HEK293 (cell line): ENCODE measurements around the gene MRPL33.

Source experiments
- CTCF ChIA-PET: fragments of 350-600 bp; formaldehyde crosslinking; extraction: SDS; loops from one replicate; lab custom pipeline; 2021; ENCODE audit warnings: antibody characterized with exemption; lab: Yijun Ruan, JAX
- POLR2A ChIA-PET: fragments of 300-600 bp; formaldehyde crosslinking; extraction: SDS; loops from one replicate; lab custom pipeline; 2020; ENCODE audit warnings: antibody characterized with exemption, inconsistent platforms; lab: Yijun Ruan, JAX
- H3K27ac ChIP-seq: fragments of 200-500 bp; sonication (Bioruptor generic); 2 replicates; pipeline ENCODE4 v1.5.1; 2014; ENCODE audit warnings: low read depth, low read length, control low read depth, inconsistent platforms; ENCODE audit errors: extremely low read depth
- H3K36me3 ChIP-seq, 2 experiments: fragments of 200-500 bp in 1 of 2; sonication (Bioruptor generic) in 1 of 2; 1 replicate in 1 of 2; 2 replicates in 1 of 2; pipeline ENCODE4 v1.5.1; 2014 to 2017; ENCODE audit warnings: inconsistent platforms in 2 of 2, low read length in 2 of 2; ENCODE audit not compliant: control insufficient read depth in 2 of 2, insufficient read depth in 1 of 2
- H3K4me1 ChIP-seq: fragments of 200-500 bp; sonication (Bioruptor generic); 2 replicates; pipeline ENCODE4 v1.5.1; 2014; ENCODE audit warnings: mild to moderate bottlenecking, low read length, inconsistent platforms; ENCODE audit not compliant: control insufficient read depth, insufficient read depth
- H3K4me3 ChIP-seq: 2 replicates; pipeline ENCODE4 v1.5.1; 2011; ENCODE audit warnings: low read depth, mild to moderate bottlenecking, control low read depth, low read length, moderate library complexity
- H3K9me3 ChIP-seq: fragments of 200-500 bp; sonication (Bioruptor generic); 2 replicates; pipeline ENCODE4 v1.5.1; 2014; ENCODE audit warnings: low read depth, low read length, inconsistent platforms; ENCODE audit not compliant: control insufficient read depth, insufficient read depth
- EGR2 ChIP-seq: fragments of 450-650 bp; formaldehyde crosslinking; IDR thresholded peaks from 2 replicates; pipeline ENCODE4 v1.5.1; 2016; ENCODE audit warnings: low read depth, missing biosample characterization, missing genetic modification characterization
- FEZF1 ChIP-seq: fragments of 450-650 bp; formaldehyde crosslinking; IDR thresholded peaks from 2 replicates; pipeline ENCODE4 v1.5.1; 2016; ENCODE audit warnings: missing biosample characterization, missing genetic modification characterization
- GLI2 ChIP-seq: fragments of 450-650 bp; formaldehyde crosslinking; IDR thresholded peaks from 2 replicates; pipeline ENCODE4; 2017; ENCODE audit warnings: missing biosample characterization, missing genetic modification characterization, low read depth, borderline replicate concordance
- HOXA7 ChIP-seq: sonication (generic); formaldehyde crosslinking; IDR thresholded peaks from 2 replicates; pipeline ENCODE4 v1.8.1; 2022; ENCODE audit warnings: missing genetic modification reagents, borderline replicate concordance
- PRDM1 ChIP-seq: fragments of 450-650 bp; formaldehyde crosslinking; IDR thresholded peaks from 2 replicates; pipeline ENCODE4; 2016; ENCODE audit warnings: missing biosample characterization, missing genetic modification characterization
- TRIM28 ChIP-seq: IDR thresholded peaks from 2 replicates; pipeline ENCODE4 v1.6.1; 2011; ENCODE audit warnings: low read length, control low read depth, borderline replicate concordance
- ZNF112 ChIP-seq: fragments of 450-650 bp; formaldehyde crosslinking; IDR thresholded peaks from 2 replicates; pipeline ENCODE4 v1.5.0; 2017; ENCODE audit warnings: missing biosample characterization, missing genetic modification characterization
- ZNF155 ChIP-seq: fragments of 450-650 bp; formaldehyde crosslinking; IDR thresholded peaks from 2 replicates; pipeline ENCODE4 v1.5.1; 2016; ENCODE audit warnings: missing biosample characterization, missing genetic modification characterization
- ZNF174 ChIP-seq: fragments of 450-650 bp; formaldehyde crosslinking; IDR thresholded peaks from 2 replicates; pipeline ENCODE4 v1.5.0; 2017; ENCODE audit warnings: missing biosample characterization, mild to moderate bottlenecking, missing genetic modification characterization
- ZNF223 ChIP-seq: fragments of 450-650 bp; formaldehyde crosslinking; IDR thresholded peaks from 2 replicates; pipeline ENCODE4 v1.5.1; 2016; ENCODE audit warnings: missing biosample characterization, missing genetic modification characterization
- ZNF266 ChIP-seq: fragments of 450-650 bp; formaldehyde crosslinking; IDR thresholded peaks from 2 replicates; pipeline ENCODE4 v1.5.1; 2016; ENCODE audit warnings: missing biosample characterization, missing genetic modification characterization, low read depth
- ZNF292 ChIP-seq: fragments of 450-650 bp; formaldehyde crosslinking; IDR thresholded peaks from 2 replicates; pipeline ENCODE4 v1.5.1; 2016; ENCODE audit warnings: low read depth, missing biosample characterization, missing genetic modification characterization, borderline replicate concordance
- ZNF623 ChIP-seq: fragments of 450-650 bp; formaldehyde crosslinking; IDR thresholded peaks from 2 replicates; pipeline ENCODE4 v1.5.1; 2016; ENCODE audit warnings: missing biosample characterization, missing genetic modification characterization
- ZNF658 ChIP-seq: fragments of 450-650 bp; formaldehyde crosslinking; IDR thresholded peaks from 2 replicates; pipeline ENCODE4; 2016; ENCODE audit warnings: missing biosample characterization, missing genetic modification characterization
- ZNF76 ChIP-seq: fragments of 450-650 bp; formaldehyde crosslinking; IDR thresholded peaks from 2 replicates; pipeline ENCODE4; 2016; ENCODE audit warnings: low read depth, missing biosample characterization, missing genetic modification characterization, borderline replicate concordance
- ZNF776 ChIP-seq: fragments of 450-650 bp; formaldehyde crosslinking; IDR thresholded peaks from 2 replicates; pipeline ENCODE4 v1.5.0; 2017; ENCODE audit warnings: missing biosample characterization, missing genetic modification characterization, borderline replicate concordance
- ZNF785 ChIP-seq: fragments of 450-650 bp; formaldehyde crosslinking; IDR thresholded peaks from 2 replicates; pipeline ENCODE4 v1.5.1; 2016; ENCODE audit warnings: missing biosample characterization, missing genetic modification characterization
- TF ChIP-seq, protein P1 (sequence below): fragments of 450-650 bp; formaldehyde crosslinking; IDR thresholded peaks from 2 replicates; pipeline ENCODE4 v1.5.1; 2016; ENCODE audit warnings: missing biosample characterization, missing genetic modification characterization
- TF ChIP-seq, protein P2 (sequence below): fragments of 450-650 bp; formaldehyde crosslinking; IDR thresholded peaks from 2 replicates; pipeline ENCODE4 v1.5.1; 2017; ENCODE audit warnings: missing biosample characterization, missing genetic modification characterization
- TF ChIP-seq, protein P3 (sequence below): fragments of 450-650 bp; formaldehyde crosslinking; IDR thresholded peaks from 2 replicates; pipeline ENCODE4 v1.5.1; 2016; ENCODE audit warnings: missing biosample characterization, missing genetic modification characterization
- TF ChIP-seq, protein P4 (sequence below): fragments of 450-650 bp; formaldehyde crosslinking; IDR thresholded peaks from 2 replicates; pipeline ENCODE4 v1.5.1; 2016; ENCODE audit warnings: missing biosample characterization, missing genetic modification characterization
- TF ChIP-seq, protein P5 (sequence below): fragments of 450-650 bp; formaldehyde crosslinking; IDR thresholded peaks from 2 replicates; pipeline ENCODE4 v1.5.1; 2016; ENCODE audit warnings: missing biosample characterization, missing genetic modification characterization

Gene MRPL33

DNA sequence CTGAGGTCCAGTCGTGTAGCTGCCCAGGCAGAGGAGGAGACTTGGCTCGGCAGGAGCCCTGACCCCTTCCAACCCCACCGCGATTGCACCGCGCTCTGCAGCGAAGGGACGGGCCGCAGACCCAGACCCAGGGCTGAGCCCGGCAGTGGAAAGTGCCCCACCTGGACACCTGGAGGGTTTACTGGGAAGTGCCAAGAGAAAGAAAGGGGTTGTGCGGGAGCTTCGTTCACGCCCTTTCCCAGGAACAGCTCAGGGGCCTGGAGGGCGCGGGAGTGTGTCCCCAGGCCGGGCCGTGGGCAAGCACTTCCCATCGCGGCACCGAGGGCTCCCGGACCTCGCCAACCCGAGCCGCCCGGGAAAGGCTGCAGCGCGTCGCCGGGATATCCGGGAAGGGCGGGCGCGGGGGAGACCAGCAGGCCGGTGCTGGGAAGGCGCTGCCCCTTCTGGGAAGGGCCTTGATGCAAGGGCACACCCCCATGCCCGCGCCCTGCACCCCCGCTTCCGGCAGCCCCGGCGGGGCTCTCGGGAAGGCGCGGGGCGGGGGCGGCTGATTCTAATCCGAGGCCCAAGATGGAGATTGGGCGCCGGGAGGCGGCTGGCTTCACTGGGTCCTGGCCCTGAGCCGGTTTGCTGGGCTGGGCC, 36.1 kb upstream of the MRPL33 start (continued):
- TF ChIP-seq, protein P1, sequence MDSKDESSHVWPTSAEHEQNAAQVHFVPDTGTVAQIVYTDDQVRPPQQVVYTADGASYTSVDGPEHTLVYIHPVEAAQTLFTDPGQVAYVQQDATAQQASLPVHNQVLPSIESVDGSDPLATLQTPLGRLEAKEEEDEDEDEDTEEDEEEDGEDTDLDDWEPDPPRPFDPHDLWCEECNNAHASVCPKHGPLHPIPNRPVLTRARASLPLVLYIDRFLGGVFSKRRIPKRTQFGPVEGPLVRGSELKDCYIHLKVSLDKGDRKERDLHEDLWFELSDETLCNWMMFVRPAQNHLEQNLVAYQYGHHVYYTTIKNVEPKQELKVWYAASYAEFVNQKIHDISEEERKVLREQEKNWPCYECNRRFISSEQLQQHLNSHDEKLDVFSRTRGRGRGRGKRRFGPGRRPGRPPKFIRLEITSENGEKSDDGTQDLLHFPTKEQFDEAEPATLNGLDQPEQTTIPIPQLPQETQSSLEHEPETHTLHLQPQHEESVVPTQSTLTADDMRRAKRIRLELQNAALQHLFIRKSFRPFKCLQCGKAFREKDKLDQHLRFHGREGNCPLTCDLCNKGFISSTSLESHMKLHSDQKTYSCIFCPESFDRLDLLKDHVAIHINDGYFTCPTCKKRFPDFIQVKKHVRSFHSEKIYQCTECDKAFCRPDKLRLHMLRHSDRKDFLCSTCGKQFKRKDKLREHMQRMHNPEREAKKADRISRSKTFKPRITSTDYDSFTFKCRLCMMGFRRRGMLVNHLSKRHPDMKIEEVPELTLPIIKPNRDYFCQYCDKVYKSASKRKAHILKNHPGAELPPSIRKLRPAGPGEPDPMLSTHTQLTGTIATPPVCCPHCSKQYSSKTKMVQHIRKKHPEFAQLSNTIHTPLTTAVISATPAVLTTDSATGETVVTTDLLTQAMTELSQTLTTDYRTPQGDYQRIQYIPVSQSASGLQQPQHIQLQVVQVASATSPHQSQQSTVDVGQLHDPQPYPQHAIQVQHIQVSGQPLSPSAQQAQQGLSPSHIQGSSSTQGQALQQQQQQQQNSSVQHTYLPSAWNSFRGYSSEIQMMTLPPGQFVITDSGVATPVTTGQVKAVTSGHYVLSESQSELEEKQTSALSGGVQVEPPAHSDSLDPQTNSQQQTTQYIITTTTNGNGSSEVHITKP (tag by site-specific recombination): no peak
- TF ChIP-seq ZNF785 (tag by site-specific recombination) (no peak), ZNF623 (tag by site-specific recombination) (no peak), EGR2 (tag by site-specific recombination) (no peak)

DNA sequence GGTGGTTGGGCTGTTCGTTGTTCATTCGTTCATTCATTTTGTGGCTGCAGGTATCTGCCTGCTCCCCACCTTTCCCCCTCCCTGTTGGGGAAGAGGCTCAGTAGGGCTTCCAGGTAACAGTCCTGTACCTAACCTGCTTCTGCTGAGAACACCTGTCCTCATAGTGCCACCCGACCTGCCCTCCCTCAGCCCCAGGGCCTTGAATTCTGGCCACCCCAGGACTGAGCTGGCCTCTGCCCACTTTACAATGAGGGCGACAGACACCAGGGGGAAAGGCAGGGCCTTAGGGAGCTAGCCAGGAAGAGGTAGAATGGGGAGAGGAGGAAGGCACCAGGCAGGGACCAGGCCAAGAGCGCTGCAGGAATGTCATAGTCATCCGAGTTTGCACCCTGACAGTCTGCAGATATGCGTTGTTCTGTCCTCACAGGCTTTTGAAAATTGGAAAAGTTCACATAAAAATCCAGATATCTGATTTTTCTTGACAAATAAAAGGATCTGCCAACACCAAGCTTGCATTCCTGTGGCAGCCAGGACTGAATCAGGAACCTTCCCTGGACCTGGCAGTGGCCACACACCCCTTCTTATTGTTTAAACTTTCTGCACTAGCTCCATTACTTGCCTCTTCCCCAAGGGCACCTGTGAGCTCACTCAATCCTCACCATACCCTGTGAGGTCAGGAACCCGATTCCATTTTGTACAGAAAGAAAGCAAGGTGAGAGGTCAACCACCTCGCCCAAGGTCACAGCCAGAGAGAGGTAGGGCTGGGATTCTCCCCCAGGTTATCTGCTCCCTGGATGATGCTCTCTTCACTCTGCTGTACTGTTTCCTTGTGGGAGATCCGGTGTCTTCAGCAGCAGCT, 35.3 kb upstream of the MRPL33 start:
- H3K4me3 ChIP-seq: no peak overlapping the region
- ChIA-PET CTCF (interaction anchor here (0.6 to 1.2 kb wide), 5 partner anchors 13 to 424 kb away, joined by 3 to 7 read pairs (median 4); no protein-coding TSS in a partner anchor), POLR2A (no interaction called here)
- no peaks in the 10 kb centered on the region for H3K4me1 ChIP-seq
- no peak overlapping the region for H3K27ac ChIP-seq
- no peaks in the 10 kb centered on the region for H3K9me3 ChIP-seq
- TF ChIP-seq ZNF76 (tag by site-specific recombination): no peak
- TF ChIP-seq PRDM1 (tag by site-specific recombination): no peak
- no peak for TF ChIP-seq HOXA7 (CRISPR knock-in tag)
- no peak for TF ChIP-seq ZNF174 (tag by site-specific recombination)
- no peak for TF ChIP-seq ZNF658 (tag by site-specific recombination)
- TF ChIP-seq ZNF292 (tag by site-specific recombination): no peak
- TF ChIP-seq, protein P2, sequence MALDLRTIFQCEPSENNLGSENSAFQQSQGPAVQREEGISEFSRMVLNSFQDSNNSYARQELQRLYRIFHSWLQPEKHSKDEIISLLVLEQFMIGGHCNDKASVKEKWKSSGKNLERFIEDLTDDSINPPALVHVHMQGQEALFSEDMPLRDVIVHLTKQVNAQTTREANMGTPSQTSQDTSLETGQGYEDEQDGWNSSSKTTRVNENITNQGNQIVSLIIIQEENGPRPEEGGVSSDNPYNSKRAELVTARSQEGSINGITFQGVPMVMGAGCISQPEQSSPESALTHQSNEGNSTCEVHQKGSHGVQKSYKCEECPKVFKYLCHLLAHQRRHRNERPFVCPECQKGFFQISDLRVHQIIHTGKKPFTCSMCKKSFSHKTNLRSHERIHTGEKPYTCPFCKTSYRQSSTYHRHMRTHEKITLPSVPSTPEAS: no peak
- TF ChIP-seq, protein P3, sequence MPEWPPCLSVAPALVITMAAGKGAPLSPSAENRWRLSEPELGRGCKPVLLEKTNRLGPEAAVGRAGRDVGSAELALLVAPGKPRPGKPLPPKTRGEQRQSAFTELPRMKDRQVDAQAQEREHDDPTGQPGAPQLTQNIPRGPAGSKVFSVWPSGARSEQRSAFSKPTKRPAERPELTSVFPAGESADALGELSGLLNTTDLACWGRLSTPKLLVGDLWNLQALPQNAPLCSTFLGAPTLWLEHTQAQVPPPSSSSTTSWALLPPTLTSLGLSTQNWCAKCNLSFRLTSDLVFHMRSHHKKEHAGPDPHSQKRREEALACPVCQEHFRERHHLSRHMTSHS (tag by site-specific recombination): no peak
- TF ChIP-seq ZNF266 (tag by site-specific recombination): no peak
- no peaks in the 10 kb centered on the region for H3K36me3 ChIP-seq

DNA sequence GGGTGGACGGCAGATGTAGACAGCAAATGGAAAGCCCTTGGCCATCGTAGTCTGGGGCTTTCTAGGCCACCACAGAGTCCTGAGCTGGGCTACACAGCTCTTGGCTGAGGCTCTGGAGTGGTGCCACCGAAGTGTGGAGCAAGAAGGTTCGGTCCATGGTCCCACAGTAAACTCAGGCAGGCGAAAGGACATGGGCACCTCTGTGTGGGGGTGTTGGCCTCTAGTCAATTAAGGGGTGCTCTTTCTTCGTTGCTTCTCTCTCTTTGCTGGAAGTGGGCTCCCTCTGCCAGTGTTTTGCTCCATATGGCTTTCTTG, 34.7 kb upstream of the MRPL33 start:
- ChIA-PET CTCF (interaction anchor here (0.6 to 1.2 kb wide), 4 partner anchors 13 to 93 kb away, joined by 3 to 5 read pairs (median 4); no protein-coding TSS in a partner anchor), POLR2A (no interaction called here)
- H3K9me3 ChIP-seq: no peaks in the 10 kb centered on the region
- no peaks in the 10 kb centered on the region for H3K4me1 ChIP-seq
- H3K27ac ChIP-seq: no peak overlapping the region
- H3K4me3 ChIP-seq: no peak overlapping the region
- H3K36me3 ChIP-seq: no peaks in the 10 kb centered on the region
- TF ChIP-seq, protein P4, sequence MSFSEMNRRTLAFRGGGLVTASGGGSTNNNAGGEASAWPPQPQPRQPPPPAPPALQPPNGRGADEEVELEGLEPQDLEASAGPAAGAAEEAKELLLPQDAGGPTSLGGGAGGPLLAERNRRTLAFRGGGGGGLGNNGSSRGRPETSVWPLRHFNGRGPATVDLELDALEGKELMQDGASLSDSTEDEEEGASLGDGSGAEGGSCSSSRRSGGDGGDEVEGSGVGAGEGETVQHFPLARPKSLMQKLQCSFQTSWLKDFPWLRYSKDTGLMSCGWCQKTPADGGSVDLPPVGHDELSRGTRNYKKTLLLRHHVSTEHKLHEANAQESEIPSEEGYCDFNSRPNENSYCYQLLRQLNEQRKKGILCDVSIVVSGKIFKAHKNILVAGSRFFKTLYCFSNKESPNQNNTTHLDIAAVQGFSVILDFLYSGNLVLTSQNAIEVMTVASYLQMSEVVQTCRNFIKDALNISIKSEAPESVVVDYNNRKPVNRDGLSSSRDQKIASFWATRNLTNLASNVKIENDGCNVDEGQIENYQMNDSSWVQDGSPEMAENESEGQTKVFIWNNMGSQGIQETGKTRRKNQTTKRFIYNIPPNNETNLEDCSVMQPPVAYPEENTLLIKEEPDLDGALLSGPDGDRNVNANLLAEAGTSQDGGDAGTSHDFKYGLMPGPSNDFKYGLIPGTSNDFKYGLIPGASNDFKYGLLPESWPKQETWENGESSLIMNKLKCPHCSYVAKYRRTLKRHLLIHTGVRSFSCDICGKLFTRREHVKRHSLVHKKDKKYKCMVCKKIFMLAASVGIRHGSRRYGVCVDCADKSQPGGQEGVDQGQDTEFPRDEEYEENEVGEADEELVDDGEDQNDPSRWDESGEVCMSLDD (tag by site-specific recombination): no peak
- TF ChIP-seq, protein P5, sequence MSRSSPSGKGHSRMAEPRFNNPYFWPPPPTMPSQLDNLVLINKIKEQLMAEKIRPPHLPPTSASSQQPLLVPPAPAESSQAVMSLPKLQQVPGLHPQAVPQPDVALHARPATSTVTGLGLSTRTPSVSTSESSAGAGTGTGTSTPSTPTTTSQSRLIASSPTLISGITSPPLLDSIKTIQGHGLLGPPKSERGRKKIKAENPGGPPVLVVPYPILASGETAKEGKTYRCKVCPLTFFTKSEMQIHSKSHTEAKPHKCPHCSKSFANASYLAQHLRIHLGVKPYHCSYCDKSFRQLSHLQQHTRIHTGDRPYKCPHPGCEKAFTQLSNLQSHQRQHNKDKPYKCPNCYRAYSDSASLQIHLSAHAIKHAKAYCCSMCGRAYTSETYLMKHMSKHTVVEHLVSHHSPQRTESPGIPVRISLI (tag by site-specific recombination): no peak
- TF ChIP-seq ZNF776 (no peak), ZNF223 (tag by site-specific recombination) (no peak), TRIM28 (no peak), GLI2 (tag by site-specific recombination) (no peak), ZNF174 (tag by site-specific recombination) (no peak), FEZF1 (tag by site-specific recombination) (no peak), ZNF112 (tag by site-specific recombination) (no peak), ZNF155 (tag by site-specific recombination) (no peak)
